Measurements from ENCODE around the gene MAPK8.
"Not testable (repeated sequence)": the region's sequence is repeated elsewhere in the genome, so short reads cannot be mapped to it uniquely, and the experiment has no call there.

Gene MAPK8

DNA sequence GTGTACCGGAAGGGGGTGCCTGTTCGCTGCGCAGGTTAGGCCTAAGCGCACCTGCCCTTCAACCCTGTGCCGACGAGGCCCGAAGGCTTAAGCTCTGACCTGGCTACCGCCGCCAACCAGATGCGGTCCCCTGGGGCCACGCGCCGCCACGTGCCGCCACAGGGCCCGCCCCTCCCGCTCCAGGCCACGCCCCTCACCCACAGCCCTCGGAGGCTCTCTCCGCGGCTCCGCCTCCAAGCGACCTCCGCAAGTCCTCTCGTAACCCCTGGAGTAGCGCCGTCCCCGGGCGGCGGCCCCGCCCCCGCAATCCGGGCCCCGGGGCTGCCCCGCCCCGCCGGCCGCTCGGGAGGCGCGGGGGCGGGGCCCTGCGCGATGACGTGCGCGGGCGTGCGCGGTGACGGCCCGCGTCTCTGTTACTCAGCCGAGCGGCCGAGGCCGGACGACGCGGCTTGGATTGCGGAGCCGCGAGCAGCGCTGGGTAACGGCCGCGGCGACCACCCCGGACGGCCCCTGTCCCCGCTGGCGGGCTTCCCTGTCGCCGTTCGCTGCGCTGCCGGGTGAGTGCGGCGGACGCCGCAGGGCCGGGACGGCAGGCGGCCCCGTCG lies at the start of gene MAPK8:
Gene MAPK8, plus strand, starts transcription at position 413 of the 605 bp plus-strand sequence. CDS start 94,984 bp downstream, outside the sequence.
- DNase-seq (ENCODE audit: low read depth) = peak; percentile 62

DNA sequence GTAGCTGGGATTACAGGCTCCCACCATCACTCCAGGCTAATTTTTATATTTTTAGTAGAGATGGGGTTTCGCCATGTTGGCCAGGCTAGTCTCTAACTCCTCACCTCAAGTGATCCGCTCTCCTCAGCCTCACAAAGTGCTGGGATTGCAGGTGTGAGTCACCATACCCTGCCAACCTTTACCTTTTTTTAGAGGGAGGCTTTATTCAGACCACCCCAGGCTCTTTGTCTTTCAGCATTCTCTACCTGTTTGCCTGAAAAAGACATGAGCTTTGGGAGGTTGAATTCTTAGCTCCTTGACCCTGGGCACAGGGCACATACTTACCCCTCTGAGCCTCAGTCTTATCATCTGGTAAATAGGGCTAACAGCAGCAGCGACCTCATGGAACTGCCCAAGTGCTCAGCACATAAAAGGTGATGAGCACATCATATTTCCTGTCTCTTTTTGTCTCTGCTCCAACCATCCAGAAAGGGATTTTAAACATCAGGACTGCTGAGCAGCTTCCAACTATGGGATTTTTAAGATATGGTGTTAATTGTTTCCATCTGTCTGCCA lies 49.0 kb upstream of the MAPK8 start:
- DNase-seq (ENCODE audit: low read depth) = peak; percentile 18

DNA sequence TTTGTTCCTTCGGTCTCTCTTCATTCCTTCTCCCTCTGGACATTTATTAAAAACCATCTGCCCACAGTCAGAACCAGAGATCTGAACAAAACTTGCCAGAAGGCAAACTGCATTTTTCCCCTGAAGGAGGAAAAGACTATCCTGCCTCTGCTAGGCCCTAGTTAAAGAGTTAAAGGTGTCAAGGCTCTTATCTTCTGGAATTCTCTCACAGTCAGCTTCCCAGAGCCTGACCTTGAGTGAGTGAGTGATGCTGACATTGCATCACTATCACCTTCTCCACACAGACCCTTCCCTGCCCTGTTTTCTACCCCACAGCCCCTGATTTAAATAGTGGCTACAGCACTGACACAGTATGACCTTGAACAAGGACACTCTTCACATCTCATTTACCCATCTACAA lies 48.4 kb upstream of the MAPK8 start:
- DNase-seq (ENCODE audit: low read depth) = no peak

DNA sequence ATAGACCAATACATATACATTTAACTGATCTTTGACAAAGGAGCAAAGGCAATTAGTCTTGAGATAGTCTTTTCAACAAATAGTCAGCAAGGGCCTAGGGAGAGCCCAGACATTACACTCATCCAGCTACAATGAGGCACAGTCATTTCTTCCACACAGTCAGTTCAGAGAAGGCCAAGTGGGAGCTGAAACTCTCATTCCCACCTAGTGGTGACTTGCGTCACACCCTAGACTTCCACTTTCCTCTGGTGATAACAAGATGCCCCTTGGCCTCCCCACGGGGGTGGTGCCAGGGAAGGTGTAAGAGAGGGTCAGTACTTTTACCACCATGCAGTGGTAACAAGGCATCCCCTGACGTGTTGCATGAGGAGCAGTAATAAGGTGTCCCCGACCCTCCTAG lies 39.9 kb upstream of the MAPK8 start:
- no peak for DNase-seq (ENCODE audit: low read depth)

DNA sequence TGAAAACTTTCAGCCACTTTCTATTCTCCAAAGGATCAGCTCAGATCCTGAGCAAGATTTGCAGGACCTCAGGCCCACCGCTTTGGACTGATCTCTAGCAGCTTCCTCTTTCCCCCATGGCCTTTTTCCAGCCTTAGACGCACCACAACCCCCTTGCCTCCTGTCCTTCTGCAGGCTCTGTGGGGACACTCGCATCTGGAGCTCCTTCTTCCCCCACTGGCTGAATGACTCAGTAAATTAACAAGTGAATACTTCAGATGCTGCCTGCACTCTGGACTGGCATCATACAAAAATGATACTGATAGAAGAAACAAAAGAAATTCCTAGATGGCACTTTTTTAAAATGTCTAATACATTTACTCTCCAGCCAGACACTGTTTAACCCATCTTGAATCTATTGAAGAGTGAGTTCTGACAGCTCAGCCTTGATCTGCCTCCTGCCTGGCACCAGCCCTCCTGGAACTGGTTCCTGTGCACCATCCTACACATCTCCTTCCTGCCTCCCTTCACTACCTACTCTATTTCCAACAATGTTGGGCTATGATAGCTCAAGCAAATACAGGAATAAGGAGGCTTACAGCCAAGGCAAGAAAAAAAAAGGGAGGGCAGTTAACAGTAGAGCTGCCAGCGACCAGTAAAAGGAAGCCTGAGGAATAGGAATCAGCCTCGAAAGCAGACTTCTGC lies 35.3 kb upstream of the MAPK8 start:
- no peak for DNase-seq (ENCODE audit: low read depth)

DNA sequence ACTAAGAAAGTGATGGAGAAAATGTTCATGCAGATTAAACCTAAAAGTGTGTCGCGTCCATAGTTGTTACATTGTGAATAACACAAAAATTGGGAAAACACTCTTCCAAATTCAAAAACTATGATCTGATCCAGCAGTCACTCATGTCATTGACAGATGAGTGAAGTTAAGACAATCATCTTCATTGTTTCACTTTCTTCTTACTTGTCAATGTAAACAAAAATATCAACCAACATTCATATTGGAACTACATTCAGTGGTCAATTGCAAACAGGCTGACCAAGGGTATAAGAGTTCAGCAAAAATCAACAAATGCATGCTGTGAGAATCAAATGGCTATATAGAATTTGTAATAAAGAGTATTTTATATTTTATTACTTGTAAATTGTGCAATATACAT lies 33.8 kb upstream of the MAPK8 start:
- no peak for DNase-seq (ENCODE audit: low read depth)

DNA sequence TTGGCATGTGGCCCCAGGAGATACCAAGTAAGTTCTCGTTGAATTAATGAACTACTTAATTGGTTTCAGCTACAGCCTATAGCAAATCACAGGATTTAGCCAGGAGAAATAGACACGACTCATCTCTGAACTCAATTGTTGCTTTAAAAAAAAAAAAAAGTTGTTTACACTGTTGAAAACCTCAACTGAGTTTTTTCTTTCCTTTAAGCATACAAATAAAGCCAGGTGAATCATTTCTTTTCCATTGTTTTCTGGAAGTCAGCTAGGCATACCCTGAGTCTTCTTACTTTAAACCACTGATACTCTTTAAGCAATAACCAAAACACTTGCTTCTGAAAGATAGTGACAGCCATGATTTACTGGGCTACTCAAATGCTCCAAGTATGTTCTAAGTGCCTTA lies 32.7 kb upstream of the MAPK8 start:
- no peak for DNase-seq (ENCODE audit: low read depth)

DNA sequence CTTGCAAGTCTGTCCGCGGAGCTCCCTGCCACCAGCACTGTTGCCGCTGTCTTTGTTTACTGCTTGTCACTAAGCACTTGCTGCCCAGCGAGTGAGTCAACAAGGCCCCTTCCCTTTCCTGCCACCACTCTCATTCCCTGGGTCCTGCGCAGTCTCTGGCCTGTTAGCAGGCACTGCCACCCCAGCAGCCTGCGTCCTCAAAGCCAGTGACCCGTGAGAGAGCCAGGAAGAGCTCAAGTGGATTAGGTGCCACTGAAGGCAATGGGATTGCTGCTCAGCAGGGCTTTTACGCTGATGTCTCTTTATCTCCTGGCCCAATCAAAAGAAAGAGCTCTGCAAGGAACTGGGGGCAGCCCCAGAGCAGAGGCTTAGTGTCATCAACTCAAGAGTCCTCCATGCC lies 31.8 kb upstream of the MAPK8 start, which contains the start of gene FRMPD2:
Gene FRMPD2, minus strand, starts transcription at position 61 of the 400 bp plus-strand sequence. CDS start 129 bp downstream, outside the sequence.
- no peak for DNase-seq (ENCODE audit: low read depth)

DNA sequence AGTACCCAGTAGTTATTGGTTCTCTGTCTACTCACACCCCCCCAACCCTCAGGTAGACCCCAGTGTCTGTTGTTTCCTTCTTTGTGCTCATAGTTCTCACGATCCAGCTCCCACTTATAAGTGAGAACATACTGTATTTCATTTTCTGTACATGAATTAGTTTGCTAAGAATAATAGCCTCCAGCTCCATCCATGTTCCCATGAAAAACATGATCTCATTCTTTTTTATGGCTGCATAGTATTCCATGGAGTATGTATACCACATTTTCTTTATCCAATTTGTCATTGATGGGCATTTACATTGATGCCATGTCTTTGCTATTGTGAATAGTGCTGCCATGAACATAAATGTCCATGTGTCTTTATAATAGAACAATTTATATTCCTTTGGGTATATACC lies 29.4 kb upstream of the MAPK8 start:
- DNase-seq (ENCODE audit: low read depth) = no peak

DNA sequence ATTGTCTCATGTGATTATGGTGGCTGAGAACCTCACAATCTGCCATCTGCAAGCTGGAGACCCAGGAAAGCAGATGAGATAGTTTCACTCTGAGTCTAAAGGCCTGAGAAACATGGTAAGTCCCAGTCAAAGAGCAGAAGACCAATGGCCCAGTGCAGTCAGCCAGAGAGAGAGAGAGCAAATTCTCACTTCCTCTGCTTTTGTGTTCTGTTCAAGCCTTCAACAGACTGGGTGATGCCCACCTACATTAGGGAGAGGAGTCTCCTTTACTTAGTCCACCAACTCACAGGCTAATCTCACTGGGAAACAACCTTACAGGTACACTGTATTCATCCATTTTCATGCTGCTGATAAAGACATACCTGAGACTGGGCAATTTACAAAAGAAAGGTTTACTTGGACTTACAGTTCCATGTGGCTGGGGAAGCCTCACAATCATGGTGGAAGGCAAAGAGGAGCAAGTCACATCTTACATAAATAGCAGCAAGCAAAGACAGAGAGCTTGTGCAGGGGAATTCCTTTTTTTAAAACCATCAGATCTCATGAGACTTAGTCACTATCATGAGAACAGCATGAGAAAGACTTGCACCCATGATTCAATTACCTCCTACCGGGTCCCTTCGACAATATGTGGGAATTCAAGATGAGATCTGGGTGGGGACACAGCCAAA lies 27.3 kb upstream of the MAPK8 start:
- no peak for DNase-seq (ENCODE audit: low read depth)

DNA sequence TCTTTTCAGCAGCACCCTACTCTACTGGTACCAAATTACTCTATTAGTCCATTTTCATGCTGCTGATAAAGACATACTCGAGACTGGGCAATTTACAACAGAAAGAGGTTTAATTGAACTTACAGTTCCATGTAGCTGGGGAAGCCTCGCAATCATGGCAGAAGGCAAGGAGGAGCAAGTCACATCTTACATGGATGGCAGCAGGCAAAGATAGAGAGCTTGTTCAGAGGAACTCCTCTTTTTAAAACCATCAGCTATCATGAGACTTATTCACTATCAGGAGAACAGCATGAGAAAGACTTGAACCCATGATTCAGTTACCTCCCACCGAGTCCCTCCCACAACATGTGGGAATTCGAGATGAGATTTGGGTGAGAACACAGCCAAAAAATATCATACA lies 24.8 kb upstream of the MAPK8 start:
- not testable (repeated sequence) for DNase-seq (ENCODE audit: low read depth)

DNA sequence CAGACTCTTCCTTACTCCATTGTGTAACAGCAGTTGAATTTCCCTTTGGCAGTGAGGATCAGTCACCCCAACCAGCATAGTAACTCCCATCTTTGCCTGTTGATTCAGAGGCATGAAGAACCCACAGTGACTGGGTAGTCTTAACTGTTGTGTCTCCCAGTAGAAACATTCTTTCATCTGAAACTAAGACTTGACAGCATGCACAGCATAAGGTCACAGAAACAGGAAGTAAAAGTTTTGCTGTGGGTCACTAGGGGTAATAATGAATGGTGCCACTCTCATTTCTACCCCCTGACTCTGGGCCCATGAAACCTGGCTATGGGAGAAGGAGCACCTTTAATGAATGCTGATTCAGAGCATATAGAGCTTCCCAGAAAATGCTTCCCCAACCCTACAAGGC lies 23.6 kb upstream of the MAPK8 start:
- no peak for DNase-seq (ENCODE audit: low read depth)

DNA sequence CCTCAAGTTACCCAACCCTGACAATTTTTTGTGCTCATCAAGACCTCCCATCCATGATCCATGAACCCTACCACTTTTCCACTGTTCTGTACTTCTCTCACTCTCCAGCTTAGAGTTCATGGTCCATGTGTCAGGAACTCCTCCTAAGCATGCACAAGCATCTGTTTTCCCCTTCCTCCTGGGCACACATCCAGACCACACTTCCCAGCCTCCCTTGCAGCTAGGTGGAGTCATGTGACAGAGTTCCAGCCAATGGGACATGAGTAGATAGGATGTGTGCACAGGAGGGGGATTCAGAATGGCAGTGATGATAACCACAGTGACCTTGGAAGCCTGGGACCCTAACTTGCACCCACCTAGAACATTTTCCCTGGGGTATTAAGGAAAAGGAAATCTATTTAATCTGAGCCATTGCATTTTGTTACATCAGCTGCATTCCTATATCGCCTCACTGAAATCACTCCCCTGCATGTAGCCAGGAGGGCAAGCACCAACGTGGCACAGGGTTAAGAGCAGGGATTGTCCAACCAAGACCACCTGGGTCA lies 22.4 kb upstream of the MAPK8 start:
- DNase-seq (ENCODE audit: low read depth) = no peak

DNA sequence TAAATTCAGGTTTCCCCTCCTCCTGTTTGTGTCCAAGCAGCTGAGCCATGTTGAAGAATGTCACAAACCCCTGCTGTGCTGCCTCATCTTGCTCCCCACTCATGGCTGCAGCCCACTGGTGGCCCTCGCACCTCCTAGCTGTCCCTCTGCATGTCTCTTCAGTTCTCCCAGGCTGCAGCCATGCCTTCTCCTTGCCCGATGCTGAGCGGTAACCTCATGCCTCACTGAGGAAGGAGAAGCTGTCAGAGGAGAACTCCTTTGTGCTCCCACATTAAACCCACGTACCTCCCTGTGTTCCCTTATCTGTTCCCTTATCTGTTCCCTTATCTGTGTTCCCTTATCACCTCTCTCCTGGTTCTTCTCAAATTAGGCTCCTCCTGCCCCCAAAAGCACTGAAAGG lies 21.7 kb upstream of the MAPK8 start:
- DNase-seq (ENCODE audit: low read depth) = no peak

DNA sequence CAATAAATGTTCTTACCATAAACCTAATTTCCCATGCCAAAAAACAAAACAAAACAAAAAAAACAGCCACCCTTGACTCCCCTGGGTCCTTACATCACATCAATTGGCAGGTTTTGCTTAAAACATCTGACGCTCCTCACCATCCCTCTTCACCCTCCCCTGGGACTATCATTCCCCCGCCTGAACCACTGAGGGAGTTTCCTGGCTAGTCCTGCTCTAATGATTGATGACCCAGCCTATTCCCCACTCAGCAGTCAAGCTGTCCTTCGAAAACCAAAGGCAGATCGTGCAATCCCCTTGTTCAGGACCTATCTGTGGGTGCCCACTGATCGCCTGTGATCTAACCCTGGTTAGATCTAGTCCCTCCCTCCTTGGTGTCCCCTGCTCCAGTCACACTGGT lies 20.8 kb upstream of the MAPK8 start:
- DNase-seq (ENCODE audit: low read depth) = no peak

DNA sequence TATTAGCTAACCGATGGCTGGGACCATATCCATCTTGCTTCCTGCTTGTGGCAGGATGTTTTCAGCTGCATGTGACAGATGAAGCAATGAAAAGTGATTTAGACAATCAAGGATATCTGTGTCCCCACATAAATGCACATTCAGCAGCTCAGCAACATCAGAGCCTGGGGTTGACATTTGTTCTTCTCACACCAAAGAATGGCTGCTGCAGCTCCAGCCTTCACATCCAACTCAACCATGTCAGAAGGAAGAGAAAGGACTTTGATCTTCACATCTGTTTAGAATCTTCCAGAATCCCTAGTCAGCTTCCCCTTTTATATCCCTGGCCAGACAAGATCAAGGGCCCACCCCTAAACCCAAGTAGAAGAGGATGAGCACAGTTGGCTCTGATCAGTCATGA lies 20.1 kb upstream of the MAPK8 start:
- DNase-seq (ENCODE audit: low read depth) = no peak

DNA sequence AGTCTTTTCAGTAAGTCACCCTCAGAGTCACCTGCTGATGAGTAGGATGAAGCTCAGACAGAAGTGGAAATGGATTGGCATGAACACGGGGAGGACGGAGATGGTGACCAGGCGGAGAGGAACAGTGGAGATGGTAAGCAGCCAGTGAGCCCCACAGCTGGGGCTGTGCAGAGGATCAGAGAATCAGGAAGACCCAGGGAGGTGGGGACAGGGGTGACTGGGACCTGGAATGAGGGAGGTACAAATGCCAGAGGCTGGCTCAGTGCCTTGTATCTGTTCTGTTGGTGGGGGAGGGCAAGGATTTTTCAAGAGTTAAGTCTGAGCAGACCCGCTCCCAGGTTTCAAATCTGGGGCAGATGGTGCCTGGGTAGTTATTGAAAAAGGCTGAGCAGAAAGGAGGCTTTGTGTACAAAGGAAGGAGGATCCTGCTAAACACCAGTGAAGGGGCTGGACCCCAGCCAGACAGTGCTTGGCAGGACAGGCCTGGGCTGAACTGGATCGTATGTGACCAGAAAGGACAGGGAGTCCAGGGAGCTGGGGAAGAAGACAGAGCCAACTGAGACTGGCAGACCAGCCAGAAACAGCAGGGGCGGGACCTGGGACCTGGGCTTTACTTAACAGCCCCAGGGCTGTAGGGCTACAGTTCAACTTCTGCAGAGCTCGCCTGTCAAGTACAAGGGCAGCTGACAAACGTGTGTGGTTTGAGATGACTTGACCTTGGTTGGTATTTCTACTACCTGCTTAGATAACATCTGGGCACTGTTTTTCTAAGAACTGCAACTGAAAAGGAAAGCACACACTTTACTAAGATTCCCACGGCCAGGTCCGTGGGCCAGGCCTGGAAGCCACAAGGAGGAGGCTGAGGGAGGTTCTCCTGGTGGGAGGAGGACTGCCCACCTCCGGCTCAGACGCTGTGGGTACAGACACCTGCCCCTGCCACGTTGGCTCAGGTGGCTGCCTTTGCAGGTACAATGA lies 18.8 kb upstream of the MAPK8 start:
- DNase-seq (ENCODE audit: low read depth) = no peak

DNA sequence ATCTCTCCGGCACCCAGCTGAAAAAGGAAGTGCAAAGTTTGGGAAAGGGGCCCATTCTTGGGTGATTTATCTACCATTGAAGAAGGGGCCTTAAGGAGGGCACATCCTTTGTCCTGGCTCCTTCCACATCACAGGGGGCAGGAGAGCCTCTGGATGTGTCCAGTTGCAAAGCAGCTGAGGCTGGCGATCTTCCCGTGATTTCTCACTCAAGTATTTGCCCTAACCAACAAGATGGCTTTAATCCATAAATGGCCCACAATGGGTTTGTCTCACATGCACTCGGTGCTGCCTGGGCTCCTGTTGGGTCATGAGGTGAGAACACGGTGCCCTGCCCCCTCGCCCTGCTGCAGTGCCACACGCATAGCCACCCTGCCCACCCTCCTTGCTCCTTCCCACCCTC lies 17.8 kb upstream of the MAPK8 start:
- no peak for DNase-seq (ENCODE audit: low read depth)

DNA sequence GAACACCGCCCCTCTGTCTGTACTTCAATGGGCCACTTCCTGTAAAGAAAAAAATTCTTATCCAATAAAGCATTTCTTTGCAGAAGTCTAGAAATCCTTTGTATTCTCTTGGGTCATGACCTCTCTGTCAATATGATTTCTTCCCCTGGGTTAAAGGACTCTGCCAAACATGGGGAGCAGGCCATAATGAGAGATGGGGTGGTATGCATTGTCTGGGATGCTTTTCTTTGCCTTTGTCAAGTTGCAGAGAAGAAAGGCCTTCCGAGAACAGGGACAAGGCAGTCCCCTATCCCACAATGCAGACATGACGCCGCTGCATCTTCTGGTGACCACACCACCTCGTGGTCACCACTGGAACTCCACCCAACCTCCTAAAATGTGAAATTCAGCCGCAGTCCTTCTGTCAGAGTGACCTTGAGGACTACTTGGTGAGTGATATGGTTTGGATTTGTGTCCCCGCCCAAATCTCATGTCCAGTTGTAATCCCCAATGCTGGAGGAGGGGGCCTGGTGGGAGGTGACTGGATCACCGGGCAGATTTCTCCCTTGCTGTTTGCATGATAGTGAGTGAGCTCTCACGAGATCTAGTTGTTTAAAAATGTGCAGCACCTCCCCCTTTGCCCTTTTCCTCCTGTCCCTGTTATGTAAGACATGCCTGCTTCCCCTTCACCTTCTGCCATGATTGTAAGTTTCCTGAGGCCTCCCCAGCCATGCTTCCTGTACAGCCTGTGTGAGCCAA lies 16.8 kb upstream of the MAPK8 start:
- peak; percentile 19 for DNase-seq (ENCODE audit: low read depth)

DNA sequence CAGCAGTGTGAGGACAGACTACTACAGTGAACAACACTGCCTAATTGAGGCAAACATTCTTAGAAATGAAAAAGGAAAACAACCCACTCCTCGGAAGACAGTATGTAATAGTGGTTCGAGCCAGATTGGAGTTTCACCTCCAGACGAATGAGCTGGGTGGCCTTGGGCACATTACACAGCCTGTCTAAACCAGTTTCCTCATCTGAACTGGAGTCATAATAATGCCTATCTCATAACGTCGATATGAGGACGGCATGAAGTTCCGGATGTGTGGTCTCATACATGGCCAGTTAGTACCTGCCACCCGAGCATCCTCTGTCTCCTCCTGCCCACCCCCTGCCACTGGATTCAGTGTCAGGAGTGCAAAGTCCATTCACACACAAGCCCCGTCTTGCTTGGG lies 16.2 kb upstream of the MAPK8 start:
- no peak for DNase-seq (ENCODE audit: low read depth)

DNA sequence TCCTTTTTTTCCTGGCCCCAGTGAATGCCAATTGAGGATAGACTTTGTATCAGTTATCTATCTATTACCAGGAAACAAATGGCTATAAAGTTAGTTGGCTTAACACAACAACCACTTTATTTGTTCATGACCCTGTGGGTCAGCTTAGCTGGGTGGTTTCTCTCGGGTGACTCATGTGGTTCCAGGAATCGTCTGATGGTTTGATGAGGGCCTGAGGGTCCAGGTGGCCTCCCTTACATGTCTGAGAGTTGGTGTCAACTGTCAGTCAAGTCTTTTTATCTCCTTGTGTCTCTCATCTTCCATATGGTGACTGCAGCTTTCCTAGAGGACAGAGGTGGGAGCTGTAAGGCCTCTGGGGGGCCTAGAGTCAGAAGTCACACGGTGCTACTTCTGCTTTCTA lies 15.3 kb upstream of the MAPK8 start:
- DNase-seq (ENCODE audit: low read depth) = no peak
